ENCODE results near the gene DYNC2I2. TPM values are rescaled to one million over a fixed set of nuclear protein-coding genes. Genes with fewer than 3 reads are reported as not detected.
A peak's percentile ranks its signal among the peaks of the same experiment; 100 is the strongest.
"Not testable (repeated sequence)": the region's sequence is repeated elsewhere in the genome, so short reads cannot be mapped to it uniquely, and the experiment has no call there.

The DYNC2I2 gene
- total and polyA plus RNA-seq, 4 experiments from 2014 or later: 1.7 to 4.6 (median 3.3) TPM

GRCh38 chr9:128693738-128694137 is 37.1 kb upstream of the DYNC2I2 start:
- peaks cover 29% of the 10 kb centered on the region for H3K36me3 ChIP-seq (ENCODE audit: insufficient read depth, low read length)
- peak overlapping the region in 3 of 7 donors; percentile 16 to 70 (median 64) for H3K27ac Mint-ChIP-seq
- peaks cover 24% of the 10 kb centered on the region for H3K4me1 ChIP-seq (ENCODE audit: insufficient read depth, low read length)
- CTCF ChIA-PET (ENCODE audit: partially characterized antibody); H3K27me3 ChIP-seq (ENCODE audit: insufficient read depth, low read length); H3K27ac ChIP-seq (ENCODE audit: low read depth, low read length); DNase-seq; H3K4me3 ChIP-seq (ENCODE audit: low read length in 2 of 2); H3K27me3 Mint-ChIP-seq; H3K9me3 Mint-ChIP-seq; H3K9me3 ChIP-seq (ENCODE audit: control insufficient read depth in 1 of 2, low read length in 2 of 2); intact Hi-C loops (cut with micrococcal nuclease): not testable (repeated sequence)
- H3K36me3 Mint-ChIP-seq: peaks cover 34 to 54% of the 10 kb centered on the region in 2 donors
- POLR2A ChIA-PET (ENCODE audit: partially characterized antibody): interaction anchor here (1.8 kb wide), 1 partner anchor 30 kb away, joined by 5 read pairs; the partner anchor contains the start of gene ZDHHC12
- H3K4me3 Mint-ChIP-seq: peak overlapping the region in 1 of 8 donors; percentile 59
- H3K4me1 Mint-ChIP-seq: peaks cover 14 to 23% (median 17%) of the 10 kb centered on the region in 4 donors

GRCh38 chr9:128690684-128691034 is 34.0 kb upstream of the DYNC2I2 start:
- H3K36me3 ChIP-seq (ENCODE audit: insufficient read depth, low read length): peaks cover 29% of the 10 kb centered on the region
- Mint-ChIP-seq H3K27ac (peak overlapping the region; percentile 94 to 100 (median 98)), H3K4me1 (peaks cover 29 to 49% (median 39%) of the 10 kb centered on the region in 4 donors), H3K27me3 (peaks cover 0 to 1% of the 10 kb centered on the region in 2 donors), H3K9me3 (peaks cover 0 to 4% (median 0%) of the 10 kb centered on the region in 8 donors), H3K36me3 (peaks cover 28 to 45% of the 10 kb centered on the region in 2 donors), H3K4me3 (peak overlapping the region; percentile 97 to 100 (median 100))
- ChIA-PET CTCF (ENCODE audit: partially characterized antibody) (interaction anchor here (1.0 to 1.8 kb wide), 3 partner anchors 10 to 128 kb away, joined by 4 to 5 read pairs (median 4); partner anchors contain the start of gene ENDOG), POLR2A (ENCODE audit: partially characterized antibody) (interaction anchor here (0.9 to 5.1 kb wide), 10 partner anchors 10 to 191 kb away, joined by 3 to 37 read pairs (median 10); partner anchors contain the start of genes DYNC2I2, ENDOG, KYAT1 and LRRC8A)
- no peak for DNase-seq
- H3K4me3 ChIP-seq (ENCODE audit: low read length in 2 of 2): peak overlapping the region; percentile 63 to 88
- intact Hi-C loops (cut with micrococcal nuclease): no loop called here
- peak overlapping the region; percentile 82 for H3K27ac ChIP-seq (ENCODE audit: low read depth, low read length)
- H3K9me3 ChIP-seq (ENCODE audit: control insufficient read depth in 1 of 2, low read length in 2 of 2): no peaks in the 10 kb centered on the region
- H3K4me1 ChIP-seq (ENCODE audit: insufficient read depth, low read length): peaks cover 52% of the 10 kb centered on the region
- H3K27me3 ChIP-seq (ENCODE audit: insufficient read depth, low read length): no peaks in the 10 kb centered on the region

GRCh38 chr9:128689820-128690683 is 33.4 kb upstream of the DYNC2I2 start:
- Mint-ChIP-seq H3K27me3 (peaks cover 0 to 1% of the 10 kb centered on the region in 2 donors), H3K36me3 (peaks cover 28 to 41% of the 10 kb centered on the region in 2 donors), H3K9me3 (peaks cover 0 to 4% (median 0%) of the 10 kb centered on the region in 8 donors), H3K4me1 (peaks cover 33 to 55% (median 45%) of the 10 kb centered on the region in 4 donors), H3K4me3 (peak overlapping the region; percentile 97 to 100 (median 100)), H3K27ac (peak overlapping the region; percentile 94 to 100 (median 98))
- no peaks in the 10 kb centered on the region for H3K27me3 ChIP-seq (ENCODE audit: insufficient read depth, low read length)
- peak; percentile 39 to 76 (median 50) for DNase-seq
- peak overlapping the region; percentile 82 for H3K27ac ChIP-seq (ENCODE audit: low read depth, low read length)
- peak overlapping the region; percentile 63 to 88 for H3K4me3 ChIP-seq (ENCODE audit: low read length in 2 of 2)
- H3K4me1 ChIP-seq (ENCODE audit: insufficient read depth, low read length): peaks cover 58% of the 10 kb centered on the region
- ChIA-PET CTCF (ENCODE audit: partially characterized antibody) (interaction anchor here (1.0 to 1.8 kb wide), 3 partner anchors 10 to 128 kb away, joined by 4 to 5 read pairs (median 4); partner anchors contain the start of gene ENDOG), POLR2A (ENCODE audit: partially characterized antibody) (interaction anchor here (0.9 to 5.1 kb wide), 17 partner anchors 11 to 191 kb away, joined by 3 to 37 read pairs (median 5); partner anchors contain the start of genes DYNC2I2, ENDOG, KYAT1 and LRRC8A)
- peaks cover 29% of the 10 kb centered on the region for H3K36me3 ChIP-seq (ENCODE audit: insufficient read depth, low read length)
- intact Hi-C loops (cut with micrococcal nuclease): loop anchor here (1.0 to 2.0 kb wide), 6 partner anchors 13 to 137 kb away; partner anchors contain the start of genes DYNC2I2, PKN3, SPTAN1 and TBC1D13
- H3K9me3 ChIP-seq (ENCODE audit: control insufficient read depth in 1 of 2, low read length in 2 of 2): no peaks in the 10 kb centered on the region

- no peaks in the 10 kb centered on the region for H3K9me3 ChIP-seq (ENCODE audit: control insufficient read depth in 1 of 2, low read length in 2 of 2)
- peaks cover 40 to 62% (median 51%) of the 10 kb centered on the region in 4 donors for H3K4me1 Mint-ChIP-seq
- peak overlapping the region in 4 of 7 donors; percentile 15 to 52 (median 28) for H3K27ac Mint-ChIP-seq
- no peaks in the 10 kb centered on the region for H3K27me3 ChIP-seq (ENCODE audit: insufficient read depth, low read length)
- H3K9me3 Mint-ChIP-seq: peaks cover 0 to 4% (median 0%) of the 10 kb centered on the region in 8 donors
- POLR2A ChIA-PET (ENCODE audit: partially characterized antibody): interaction anchor here (0.7 to 5.1 kb wide), 18 partner anchors 8 to 192 kb away, joined by 3 to 37 read pairs (median 4); partner anchors contain the start of genes DYNC2I2, ENDOG, KYAT1 and LRRC8A
- H3K4me3 ChIP-seq (ENCODE audit: low read length in 2 of 2): peak overlapping the region in 1 of 2 donors; percentile 46
- intact Hi-C loops (cut with micrococcal nuclease): loop anchor here (1.0 to 2.0 kb wide), 6 partner anchors 13 to 137 kb away; partner anchors contain the start of genes DYNC2I2, PKN3, SPTAN1 and TBC1D13
- H3K36me3 ChIP-seq (ENCODE audit: insufficient read depth, low read length): peaks cover 28% of the 10 kb centered on the region
- peak overlapping the region in 6 of 8 donors; percentile 45 to 79 (median 62) for H3K4me3 Mint-ChIP-seq
- peak overlapping the region; percentile 65 for H3K27ac ChIP-seq (ENCODE audit: low read depth, low read length)
- H3K27me3 Mint-ChIP-seq: peaks cover 0 to 1% of the 10 kb centered on the region in 2 donors
- H3K4me1 ChIP-seq (ENCODE audit: insufficient read depth, low read length): peaks cover 65% of the 10 kb centered on the region
- peaks cover 22 to 36% of the 10 kb centered on the region in 2 donors for H3K36me3 Mint-ChIP-seq
- CTCF ChIA-PET (ENCODE audit: partially characterized antibody): interaction anchor here (1.0 kb wide), 1 partner anchor 40 kb away, joined by 4 read pairs; no protein-coding TSS in a partner anchor
- peak in 1 of 5 donors; percentile 75 for DNase-seq
Observed at GRCh38 chr9:128689293-128689774, 32.7 kb upstream of the DYNC2I2 start.

DNA sequence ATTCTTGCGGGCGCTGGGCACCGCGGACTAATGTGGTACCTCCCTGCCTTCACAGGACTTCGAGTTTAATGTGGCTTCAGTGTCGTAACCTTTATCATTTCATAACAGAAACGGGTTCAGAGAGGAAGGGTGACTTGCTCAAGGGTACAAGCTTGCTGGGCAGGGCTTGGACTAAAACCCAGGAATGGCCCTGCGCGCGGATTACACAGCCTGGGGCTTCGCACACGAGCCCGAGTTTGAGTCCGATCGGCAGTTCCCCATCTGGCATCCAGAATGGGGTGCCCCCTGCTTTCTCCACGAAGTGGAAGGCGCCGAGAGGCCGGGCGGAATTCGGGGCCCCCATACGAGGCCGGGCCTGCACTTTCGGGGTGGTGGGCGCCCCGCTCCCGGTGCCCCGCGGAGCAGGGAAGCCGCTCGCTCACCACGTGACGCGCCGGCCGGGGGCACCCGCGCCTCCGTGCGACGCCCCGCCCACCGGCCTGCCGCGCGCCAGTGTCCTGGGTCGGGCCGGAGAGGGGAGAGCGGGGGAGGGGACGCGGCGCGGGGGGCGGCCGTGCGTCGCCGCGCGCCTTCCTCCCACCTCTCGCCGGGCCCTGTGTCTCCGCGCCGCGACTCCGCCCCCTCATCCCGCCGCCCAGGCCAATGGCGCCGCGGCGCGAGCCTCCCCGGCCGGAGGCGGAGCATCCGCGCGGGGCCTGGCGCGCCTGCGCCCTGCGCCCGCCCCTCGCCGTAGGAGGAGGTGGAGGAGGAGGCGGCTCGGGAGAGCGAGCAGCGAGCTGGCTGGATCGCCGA is 32.0 kb upstream of the DYNC2I2 start, which contains the start of gene SET:
SET (plus strand) TSS at position 722 of the 792 bp plus-strand sequence. CDS start 361 bp downstream, outside the sequence.
- Mint-ChIP-seq H3K4me1 (peaks cover 40 to 67% (median 54%) of the 10 kb centered on the region in 4 donors), H3K27ac (peak within 1 kb of the TSS; percentile 93 to 98 (median 96)), H3K4me3 (peak within 1 kb of the TSS; percentile 83 to 95 (median 92)), H3K36me3 (peaks cover 18 to 33% of the 10 kb centered on the region in 2 donors), H3K9me3 (peaks cover 0 to 3% (median 0%) of the 10 kb centered on the region in 8 donors), H3K27me3 (peaks cover 0 to 1% of the 10 kb centered on the region in 2 donors)
- Histone ChIP-seq H3K27me3 (ENCODE audit: insufficient read depth, low read length) (no peaks in the 10 kb centered on the region), H3K4me1 (ENCODE audit: insufficient read depth, low read length) (peaks cover 67% of the 10 kb centered on the region), H3K36me3 (ENCODE audit: insufficient read depth, low read length) (peaks cover 22% of the 10 kb centered on the region), H3K27ac (ENCODE audit: low read depth, low read length) (peak within 1 kb of the TSS; percentile 82), H3K9me3 (ENCODE audit: control insufficient read depth in 1 of 2, low read length in 2 of 2) (no peaks in the 10 kb centered on the region), H3K4me3 (ENCODE audit: low read length in 2 of 2) (peak within 1 kb of the TSS; percentile 63 to 88)
- intact Hi-C loops (cut with micrococcal nuclease): loop anchor here (1.0 to 2.0 kb wide), 6 partner anchors 14 to 136 kb away; partner anchors contain the start of genes DYNC2I2, PKN3, SPTAN1 and TBC1D13
- DNase-seq: peak; percentile 88 to 95 (median 93)
- POLR2A ChIA-PET (ENCODE audit: partially characterized antibody): interaction anchor here (0.7 to 5.1 kb wide), 15 partner anchors 9 to 193 kb away, joined by 3 to 37 read pairs (median 7); partner anchors contain the start of genes DYNC2I2, ENDOG, KYAT1 and LRRC8A
- CTCF ChIA-PET (ENCODE audit: partially characterized antibody): interaction anchor here (1.0 kb wide), 1 partner anchor 40 kb away, joined by 4 read pairs; no protein-coding TSS in a partner anchor

DNA sequence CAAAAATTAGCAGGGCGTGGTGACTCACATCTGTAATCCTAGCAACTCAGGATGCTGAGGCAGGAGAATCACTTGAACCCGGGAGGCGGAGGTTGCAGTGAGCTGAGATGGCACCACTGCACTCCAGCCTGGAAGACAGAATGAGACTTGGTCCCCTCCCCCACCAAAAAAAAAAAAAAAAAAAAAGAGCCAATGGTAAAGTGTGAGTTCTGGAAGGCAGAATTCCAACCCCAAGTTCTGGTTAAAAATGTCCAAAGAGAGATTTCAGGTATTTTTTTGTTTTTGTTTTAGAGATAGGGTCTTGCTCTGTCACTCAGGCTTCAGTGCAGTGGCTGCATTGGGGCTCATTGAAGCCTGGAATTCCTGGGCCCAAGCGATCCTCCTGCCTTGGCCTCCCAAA is 30.8 kb upstream of the DYNC2I2 start:
- Histone ChIP-seq H3K4me3 (ENCODE audit: low read length in 2 of 2) (no peak overlapping the region), H3K9me3 (ENCODE audit: control insufficient read depth in 1 of 2, low read length in 2 of 2) (no peaks in the 10 kb centered on the region), H3K27ac (ENCODE audit: low read depth, low read length) (no peak overlapping the region), H3K27me3 (ENCODE audit: insufficient read depth, low read length) (no peaks in the 10 kb centered on the region), H3K36me3 (ENCODE audit: insufficient read depth, low read length) (peaks cover 9% of the 10 kb centered on the region), H3K4me1 (ENCODE audit: insufficient read depth, low read length) (peaks cover 70% of the 10 kb centered on the region)
- Mint-ChIP-seq H3K27ac (peak overlapping the region in 6 of 7 donors; percentile 64 to 98 (median 96)), H3K27me3 (peaks cover 0 to 1% of the 10 kb centered on the region in 2 donors), H3K4me1 (peaks cover 44 to 75% (median 58%) of the 10 kb centered on the region in 4 donors), H3K4me3 (peak overlapping the region in 5 of 8 donors; percentile 36 to 92 (median 83)), H3K36me3 (peaks cover 11 to 22% of the 10 kb centered on the region in 2 donors), H3K9me3 (peaks cover 0 to 5% (median 0%) of the 10 kb centered on the region in 8 donors)
- CTCF ChIA-PET (ENCODE audit: partially characterized antibody): interaction anchor here (0.7 kb wide), 1 partner anchor 130 kb away, joined by 3 read pairs; no protein-coding TSS in a partner anchor
- POLR2A ChIA-PET (ENCODE audit: partially characterized antibody): interaction anchor here (0.6 to 5.1 kb wide), 5 partner anchors 14 to 134 kb away, joined by 4 to 37 read pairs (median 7); partner anchors contain the start of genes DYNC2I2, ENDOG, SPTAN1 and ZDHHC12
- DNase-seq: no peak
- intact Hi-C loops (cut with micrococcal nuclease): no loop called here

All from CD4-positive, alpha-beta memory T cell (primary cell).